Activated B cell treated with CpG ODN at 0.5 μM for 24 hours (primary cell): ENCODE measurements around the gene USP28. TPM values are rescaled to one million over a fixed set of nuclear protein-coding genes. Genes with fewer than 3 reads are reported as not detected.
"Not testable (repeated sequence)": the region's sequence is repeated elsewhere in the genome, so short reads cannot be mapped to it uniquely, and the experiment has no call there.

Source experiments
- ATAC-seq: fragments of 200-7000 bp; cut with Tn5 transposase; one replicate; pipeline ENCODE4 v1.10.0; 2021; ENCODE audit warnings: low read depth, mild to moderate bottlenecking, moderate library complexity
- CTCF ChIA-PET: fragments of 350-600 bp; sonication (Branson Sonifier 250); formaldehyde crosslinking; loops from one replicate; lab custom pipeline; 2021; ENCODE audit warnings: antibody characterized with exemption; lab: Charles Lee
- POLR2A ChIA-PET: fragments of 350-600 bp; sonication (Branson Sonifier 250); formaldehyde crosslinking; loops from one replicate; lab custom pipeline; 2021; ENCODE audit warnings: antibody characterized with exemption; lab: Charles Lee
- DNase-seq: peaks from one replicate; pipeline ENCODE4 v3.0.0; 2022
- H3K27ac Mint-ChIP-seq: one replicate; pipeline ENCODE4 v1.8.0; 2020; ENCODE audit warnings: mixed read lengths
- H3K27me3 Mint-ChIP-seq: one replicate; pipeline ENCODE4 v1.8.0; 2021; ENCODE audit warnings: mixed read lengths
- H3K36me3 Mint-ChIP-seq: one replicate; pipeline ENCODE4 v1.8.0; 2021; ENCODE audit warnings: low read depth, mixed read lengths
- H3K4me1 Mint-ChIP-seq: one replicate; pipeline ENCODE4 v1.8.0; 2021; ENCODE audit warnings: mixed read lengths
- H3K4me3 Mint-ChIP-seq: one replicate; pipeline ENCODE4 v1.8.0; 2020; ENCODE audit warnings: mild to moderate bottlenecking, mixed read lengths
- H3K9me3 Mint-ChIP-seq: one replicate; pipeline ENCODE4 v1.8.0; 2020; ENCODE audit warnings: mixed read lengths
- intact Hi-C: fragments of 100-400 bp; cut with micrococcal nuclease; formaldehyde crosslinking; loops from one replicate; pipeline ENCODE4 v1.15.1; 2024
- total RNA-seq: library from RNA; stranded (reverse); gene quantifications from 2 replicates; pipeline ENCODE4 v1.2.3, GENCODE V29; 2022
- TF ChIP-seq, protein P1 (sequence below): fragments of 200-600 bp; IDR thresholded peaks from one replicate; pipeline ENCODE4 v1.8.0; 2022; ENCODE audit warnings: antibody characterized with exemption, mild to moderate bottlenecking

Gene USP28
- total RNA-seq, 1 donor from 2014 or later: 49.6 TPM

DNA sequence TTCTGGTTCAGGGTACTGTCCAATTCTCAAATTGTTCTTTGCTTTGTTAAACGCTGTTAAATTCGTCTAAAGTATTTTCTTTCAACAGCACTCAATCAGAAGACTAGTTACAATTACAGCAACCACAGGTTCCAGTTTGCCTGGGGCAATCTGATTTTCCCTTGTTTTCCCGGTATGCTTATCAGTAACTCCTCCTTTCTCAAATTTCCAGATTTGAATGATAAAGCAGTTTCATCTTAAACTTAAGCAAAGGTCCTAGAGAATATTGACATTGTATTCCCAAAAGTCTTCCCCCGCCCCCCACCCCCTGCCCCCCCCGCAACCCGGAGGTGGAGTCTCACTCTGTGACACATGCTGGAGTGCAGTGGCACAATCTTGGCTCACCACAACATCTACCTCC lies 10.5 kb upstream of the USP28 start:
- CTCF ChIA-PET: interaction anchor here (0.7 kb wide), 1 partner anchor 375 kb away, joined by 3 read pairs; no protein-coding TSS in a partner anchor
- TF ChIP-seq, protein P1, sequence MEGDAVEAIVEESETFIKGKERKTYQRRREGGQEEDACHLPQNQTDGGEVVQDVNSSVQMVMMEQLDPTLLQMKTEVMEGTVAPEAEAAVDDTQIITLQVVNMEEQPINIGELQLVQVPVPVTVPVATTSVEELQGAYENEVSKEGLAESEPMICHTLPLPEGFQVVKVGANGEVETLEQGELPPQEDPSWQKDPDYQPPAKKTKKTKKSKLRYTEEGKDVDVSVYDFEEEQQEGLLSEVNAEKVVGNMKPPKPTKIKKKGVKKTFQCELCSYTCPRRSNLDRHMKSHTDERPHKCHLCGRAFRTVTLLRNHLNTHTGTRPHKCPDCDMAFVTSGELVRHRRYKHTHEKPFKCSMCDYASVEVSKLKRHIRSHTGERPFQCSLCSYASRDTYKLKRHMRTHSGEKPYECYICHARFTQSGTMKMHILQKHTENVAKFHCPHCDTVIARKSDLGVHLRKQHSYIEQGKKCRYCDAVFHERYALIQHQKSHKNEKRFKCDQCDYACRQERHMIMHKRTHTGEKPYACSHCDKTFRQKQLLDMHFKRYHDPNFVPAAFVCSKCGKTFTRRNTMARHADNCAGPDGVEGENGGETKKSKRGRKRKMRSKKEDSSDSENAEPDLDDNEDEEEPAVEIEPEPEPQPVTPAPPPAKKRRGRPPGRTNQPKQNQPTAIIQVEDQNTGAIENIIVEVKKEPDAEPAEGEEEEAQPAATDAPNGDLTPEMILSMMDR: no peak
- no peaks in the 10 kb centered on the region for H3K36me3 Mint-ChIP-seq
- H3K27me3 Mint-ChIP-seq: no peaks in the 10 kb centered on the region
- DNase-seq (no peak), ATAC-seq (no peak)
- no peaks in the 10 kb centered on the region for H3K9me3 Mint-ChIP-seq
- H3K4me3 Mint-ChIP-seq: no peak overlapping the region
- no peaks in the 10 kb centered on the region for H3K4me1 Mint-ChIP-seq
- POLR2A ChIA-PET: no interaction called here
- no peak overlapping the region for H3K27ac Mint-ChIP-seq
- intact Hi-C loops: no loop called here

DNA sequence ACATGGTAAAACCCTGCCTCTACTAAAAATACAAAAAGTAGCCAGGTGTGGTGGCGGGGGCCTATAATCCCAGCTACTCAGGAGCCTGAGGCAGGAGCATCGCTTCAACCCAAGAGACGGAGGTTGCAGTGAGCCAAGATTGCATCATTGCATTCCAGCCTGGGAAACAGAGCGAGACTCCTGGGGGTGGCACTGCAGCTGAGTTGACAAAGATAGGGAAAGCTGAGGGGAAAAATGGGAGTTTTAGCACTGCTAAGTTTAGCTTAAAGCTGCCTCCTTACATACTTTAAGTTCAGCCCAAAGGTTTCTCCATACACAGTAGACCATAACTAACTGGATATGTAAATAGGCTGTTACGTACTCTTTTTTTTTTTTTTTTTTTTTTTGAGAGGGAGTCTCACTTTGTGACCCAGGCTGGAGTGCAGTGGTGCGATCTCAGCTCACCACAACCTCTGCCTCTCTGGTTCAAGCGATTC lies 9.0 kb upstream of the USP28 start:
- CTCF ChIA-PET: interaction anchor here (1.6 kb wide), 1 partner anchor 12 kb away, joined by 7 read pairs; no protein-coding TSS in a partner anchor

DNA sequence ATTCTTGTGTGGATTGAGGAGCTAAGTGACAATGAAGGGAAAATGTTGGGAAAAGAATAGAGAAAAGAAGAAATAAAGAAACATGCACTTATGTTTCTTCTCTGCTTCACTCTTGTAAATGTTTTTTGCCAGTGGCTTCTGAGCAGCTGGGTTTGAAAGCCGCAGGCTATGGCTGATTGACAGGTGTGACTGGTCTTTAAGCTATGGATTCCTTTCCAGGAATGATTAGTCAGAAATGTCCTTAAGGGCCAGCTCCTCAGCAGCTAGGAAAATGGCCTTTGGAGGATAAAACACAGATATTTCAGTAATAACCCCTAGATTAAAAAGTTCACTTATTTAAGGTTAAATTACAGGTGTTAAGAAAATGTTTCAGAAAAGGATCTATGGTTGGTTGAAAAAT lies 6.5 kb upstream of the USP28 start:
- no peak overlapping the region for H3K27ac Mint-ChIP-seq
- H3K4me3 Mint-ChIP-seq: no peak overlapping the region
- H3K9me3 Mint-ChIP-seq: no peaks in the 10 kb centered on the region
- TF ChIP-seq, protein P1: no peak
- H3K27me3 Mint-ChIP-seq: no peaks in the 10 kb centered on the region
- intact Hi-C loops: no loop called here
- H3K4me1 Mint-ChIP-seq: peaks cover 10% of the 10 kb centered on the region
- DNase-seq (no peak), ATAC-seq (no peak)
- POLR2A ChIA-PET: no interaction called here
- no peaks in the 10 kb centered on the region for H3K36me3 Mint-ChIP-seq
- CTCF ChIA-PET: interaction anchor here (1.4 to 1.8 kb wide), 2 partner anchors 14 to 379 kb away, joined by 3 to 6 read pairs; no protein-coding TSS in a partner anchor

More for the DNA sequence above, 9.0 kb upstream of the USP28 start:
- no peak for DNase-seq
- Mint-ChIP-seq H3K27me3 (no peaks in the 10 kb centered on the region), H3K27ac (no peak overlapping the region), H3K9me3 (no peaks in the 10 kb centered on the region), H3K4me1 (no peaks in the 10 kb centered on the region), H3K4me3 (no peak overlapping the region), H3K36me3 (no peaks in the 10 kb centered on the region)
- TF ChIP-seq, protein P1: no peak
- ATAC-seq: no peak
- POLR2A ChIA-PET: no interaction called here
- intact Hi-C loops: no loop called here

DNA sequence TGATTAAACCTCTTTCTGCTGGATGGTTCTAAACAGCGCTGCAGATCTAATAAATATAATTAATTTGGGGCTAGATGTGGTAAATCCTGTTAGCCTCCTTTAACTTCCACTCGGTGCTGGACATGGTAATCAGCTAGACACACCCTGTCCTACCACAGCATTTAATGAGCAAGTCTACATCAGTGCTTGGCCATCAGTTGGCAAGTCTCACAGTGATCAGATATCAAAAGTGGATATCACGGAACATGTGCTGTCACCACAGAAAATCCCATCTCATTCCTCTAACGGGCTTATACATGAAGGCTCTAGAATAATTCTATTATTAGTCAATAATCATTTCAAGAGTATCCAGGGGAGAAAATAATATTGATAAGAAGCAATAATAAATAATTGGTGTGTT lies 5.6 kb upstream of the USP28 start:
- no peak for ATAC-seq
- intact Hi-C loops: no loop called here

DNA sequence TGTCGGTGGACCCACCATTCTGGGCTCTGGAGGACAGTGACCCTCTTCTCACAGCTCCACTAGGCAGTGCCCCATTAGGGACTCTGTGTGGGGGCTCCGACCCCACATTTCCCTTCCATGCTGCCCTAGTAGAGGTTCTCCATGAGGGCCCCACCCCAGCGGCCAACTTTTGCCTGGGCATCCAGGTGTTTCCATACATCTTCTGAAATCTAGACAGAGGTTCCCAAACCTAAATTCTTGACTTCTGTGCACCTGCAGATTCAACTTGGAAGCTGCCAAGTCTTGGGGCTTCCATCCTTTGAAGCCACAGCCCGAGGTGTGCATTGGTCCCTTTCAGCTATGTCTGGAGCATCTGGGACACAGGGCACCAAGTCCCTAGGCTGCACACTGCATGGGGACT lies 4.1 kb upstream of the USP28 start:
- H3K27me3 Mint-ChIP-seq, H3K9me3 Mint-ChIP-seq, DNase-seq, ATAC-seq, H3K27ac Mint-ChIP-seq, H3K36me3 Mint-ChIP-seq, H3K4me3 Mint-ChIP-seq: not testable (repeated sequence)
- intact Hi-C loops: loop anchor here (10.0 kb wide), 1 partner anchor 555 kb away; the partner anchor contains the start of gene REXO2
- CTCF ChIA-PET: interaction anchor here (1.5 kb wide), 1 partner anchor 16 kb away, joined by 4 read pairs; no protein-coding TSS in a partner anchor
- H3K4me1 Mint-ChIP-seq: peaks cover 28% of the 10 kb centered on the region
- POLR2A ChIA-PET: interaction anchor here (1.1 kb wide), 1 partner anchor 73 kb away, joined by 3 read pairs; no protein-coding TSS in a partner anchor

More for the DNA sequence above, 5.6 kb upstream of the USP28 start:
- Mint-ChIP-seq H3K36me3 (peaks cover under 1% of the 10 kb centered on the region), H3K4me1 (peaks cover 19% of the 10 kb centered on the region), H3K27me3 (no peaks in the 10 kb centered on the region), H3K4me3 (no peak overlapping the region), H3K9me3 (no peaks in the 10 kb centered on the region), H3K27ac (no peak overlapping the region)
- no peak for DNase-seq
- POLR2A ChIA-PET: no interaction called here
- CTCF ChIA-PET: no interaction called here
- TF ChIP-seq, protein P1: no peak
